ENCODE data around the gene MDK.

DNA sequence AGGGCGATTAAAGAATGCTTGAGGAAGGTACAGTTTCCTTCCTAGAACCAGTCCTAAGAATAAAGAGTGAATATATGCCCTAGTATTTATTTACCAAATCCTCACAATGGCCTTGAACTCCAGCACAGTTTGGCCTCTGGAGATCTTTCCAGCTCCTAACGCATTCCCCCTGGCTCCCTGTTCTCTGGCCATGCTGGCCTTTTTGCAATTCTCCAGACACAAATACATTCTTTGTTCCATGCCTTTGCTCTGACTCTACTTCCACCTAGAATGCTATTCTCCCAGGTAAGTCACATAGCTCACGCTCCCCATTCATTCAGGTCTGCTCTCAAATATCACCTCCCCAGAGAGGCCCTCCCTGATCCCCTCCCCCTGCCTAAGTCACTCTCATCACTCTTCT lies 37.9 kb upstream of the MDK start:
- TF ChIP-seq, protein P1, sequence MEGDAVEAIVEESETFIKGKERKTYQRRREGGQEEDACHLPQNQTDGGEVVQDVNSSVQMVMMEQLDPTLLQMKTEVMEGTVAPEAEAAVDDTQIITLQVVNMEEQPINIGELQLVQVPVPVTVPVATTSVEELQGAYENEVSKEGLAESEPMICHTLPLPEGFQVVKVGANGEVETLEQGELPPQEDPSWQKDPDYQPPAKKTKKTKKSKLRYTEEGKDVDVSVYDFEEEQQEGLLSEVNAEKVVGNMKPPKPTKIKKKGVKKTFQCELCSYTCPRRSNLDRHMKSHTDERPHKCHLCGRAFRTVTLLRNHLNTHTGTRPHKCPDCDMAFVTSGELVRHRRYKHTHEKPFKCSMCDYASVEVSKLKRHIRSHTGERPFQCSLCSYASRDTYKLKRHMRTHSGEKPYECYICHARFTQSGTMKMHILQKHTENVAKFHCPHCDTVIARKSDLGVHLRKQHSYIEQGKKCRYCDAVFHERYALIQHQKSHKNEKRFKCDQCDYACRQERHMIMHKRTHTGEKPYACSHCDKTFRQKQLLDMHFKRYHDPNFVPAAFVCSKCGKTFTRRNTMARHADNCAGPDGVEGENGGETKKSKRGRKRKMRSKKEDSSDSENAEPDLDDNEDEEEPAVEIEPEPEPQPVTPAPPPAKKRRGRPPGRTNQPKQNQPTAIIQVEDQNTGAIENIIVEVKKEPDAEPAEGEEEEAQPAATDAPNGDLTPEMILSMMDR (IDR thresholded peaks at IDR 0.05; ENCODE audit: low read depth, low read length, missing input control): no peak
- no peak for TF ChIP-seq RAD21 (IDR thresholded peaks at IDR 0.05)
- no peak for TF ChIP-seq EGR1 (IDR thresholded peaks at IDR 0.05; ENCODE audit: low read depth in 2 of 2)
- no peak for TF ChIP-seq TAF1 (conservative IDR thresholded peaks at IDR 0.05)
- TF ChIP-seq HNF4G (IDR thresholded peaks at IDR 0.05): no peak
- TF ChIP-seq GABPA (IDR thresholded peaks at IDR 0.05 in 1 of 2, conservative IDR thresholded peaks at IDR 0.05 in 1 of 2): no peak
- TF ChIP-seq MAX (IDR thresholded peaks at IDR 0.05): no peak
- no peak for TF ChIP-seq YY1 (IDR thresholded peaks at IDR 0.05)
- no peak for TF ChIP-seq JUND (IDR thresholded peaks at IDR 0.05)
- TF ChIP-seq REST (IDR thresholded peaks at IDR 0.05): no peak
- no peak for TF ChIP-seq SP1 (IDR thresholded peaks at IDR 0.05)
- no peak for TF ChIP-seq NR2F2 (IDR thresholded peaks at IDR 0.05)
- TF ChIP-seq, protein P2, sequence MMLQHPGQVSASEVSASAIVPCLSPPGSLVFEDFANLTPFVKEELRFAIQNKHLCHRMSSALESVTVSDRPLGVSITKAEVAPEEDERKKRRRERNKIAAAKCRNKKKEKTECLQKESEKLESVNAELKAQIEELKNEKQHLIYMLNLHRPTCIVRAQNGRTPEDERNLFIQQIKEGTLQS (IDR thresholded peaks at IDR 0.05): no peak
